HepG2 (cell line): Measurements from ENCODE around the gene KLF11. TPM values are rescaled to one million over a fixed set of nuclear protein-coding genes. Genes with fewer than 3 reads are reported as not detected.
A peak's percentile ranks its signal among the peaks of the same experiment; 100 is the strongest.

Source experiments
- DMTF1 ChIP-seq: sonication (generic); formaldehyde crosslinking; IDR thresholded peaks from 2 replicates; pipeline ENCODE4 v1.4.0; 2020; ENCODE audit warnings: mild to moderate bottlenecking, missing genetic modification reagents
- DR1 ChIP-seq: sonication (generic); formaldehyde crosslinking; IDR thresholded peaks from 2 replicates; pipeline ENCODE4 v1.8.0; 2021; ENCODE audit warnings: mild to moderate bottlenecking, missing genetic modification reagents, inconsistent platforms
- FOXK2 ChIP-seq: fragments of 450-650 bp; IDR thresholded peaks from 2 replicates; pipeline ENCODE4 v1.6.1; 2016
- GPBP1L1 ChIP-seq: sonication (generic); formaldehyde crosslinking; IDR thresholded peaks from 2 replicates; pipeline ENCODE4 v1.5.0; 2020; ENCODE audit warnings: mild to moderate bottlenecking, missing genetic modification reagents
- HNF4A ChIP-seq: sonication (generic); formaldehyde crosslinking; IDR thresholded peaks from 2 replicates; pipeline ENCODE4 v1.4.0; 2020; ENCODE audit warnings: missing genetic modification reagents
- ISL2 ChIP-seq: sonication (generic); formaldehyde crosslinking; IDR thresholded peaks from 2 replicates; pipeline ENCODE4 v1.5.0; 2020; ENCODE audit warnings: missing genetic modification reagents
- JUNB ChIP-seq: sonication (generic); formaldehyde crosslinking; IDR thresholded peaks from 2 replicates; pipeline ENCODE4 v1.8.0; 2022; ENCODE audit warnings: missing genetic modification reagents, mild to moderate bottlenecking, borderline replicate concordance
- KDM2A ChIP-seq: sonication (generic); formaldehyde crosslinking; IDR thresholded peaks from 2 replicates; pipeline ENCODE4 v1.4.0; 2020; ENCODE audit warnings: low read depth, missing genetic modification reagents, borderline replicate concordance
- KLF15 ChIP-seq: sonication (generic); formaldehyde crosslinking; IDR thresholded peaks from 2 replicates; pipeline ENCODE4 v1.8.1; 2023; ENCODE audit warnings: borderline replicate concordance, mild to moderate bottlenecking, inconsistent platforms, missing genetic modification reagents, mixed read lengths
- MXD3 ChIP-seq: IDR thresholded peaks from 2 replicates; pipeline ENCODE4 v1.6.1; 2016; ENCODE audit warnings: mild to moderate bottlenecking, missing biosample characterization, missing genetic modification reagents
- PCBP2 ChIP-seq: fragments of 200-400 bp; formaldehyde crosslinking; optimal IDR thresholded peaks from 2 replicates; pipeline ENCODE3; 2018; ENCODE audit warnings: low read length, low read depth; ENCODE audit not compliant: poor library complexity, severe bottlenecking
- SMAD9 ChIP-seq: sonication (generic); formaldehyde crosslinking; IDR thresholded peaks from 2 replicates; pipeline ENCODE4 v1.5.1; 2020; ENCODE audit warnings: mild to moderate bottlenecking, missing genetic modification reagents
- SNAI1 ChIP-seq: sonication (generic); formaldehyde crosslinking; IDR thresholded peaks from 2 replicates; pipeline ENCODE4 v1.5.0; 2020; ENCODE audit warnings: mild to moderate bottlenecking, missing genetic modification reagents, borderline replicate concordance
- SOX5 ChIP-seq: IDR thresholded peaks from 2 replicates; pipeline ENCODE4 v1.6.1; 2016; ENCODE audit warnings: borderline replicate concordance
- WIZ ChIP-seq: sonication (generic); formaldehyde crosslinking; IDR thresholded peaks from 2 replicates; pipeline ENCODE4 v1.5.1; 2020; ENCODE audit warnings: mild to moderate bottlenecking, missing genetic modification reagents
- ZNF30 ChIP-seq: sonication (generic); formaldehyde crosslinking; IDR thresholded peaks from 2 replicates; pipeline ENCODE4 v1.5.0; 2020; ENCODE audit warnings: mild to moderate bottlenecking, missing genetic modification reagents
- ZNF382 ChIP-seq: sonication (generic); formaldehyde crosslinking; IDR thresholded peaks from 2 replicates; pipeline ENCODE4 v1.5.0; 2020; ENCODE audit warnings: missing genetic modification reagents, mild to moderate bottlenecking, borderline replicate concordance
- ZNF543 ChIP-seq: sonication (generic); formaldehyde crosslinking; IDR thresholded peaks from 2 replicates; pipeline ENCODE4 v1.4.0; 2020; ENCODE audit warnings: mild to moderate bottlenecking, missing genetic modification reagents
- ZNF562 ChIP-seq: sonication (generic); formaldehyde crosslinking; IDR thresholded peaks from 2 replicates; pipeline ENCODE4 v1.8.0; 2022; ENCODE audit warnings: missing genetic modification reagents, borderline replicate concordance
- ZNF589 ChIP-seq: sonication (generic); formaldehyde crosslinking; conservative IDR thresholded peaks from 2 replicates; pipeline ENCODE4 v1.8.0; 2022; ENCODE audit warnings: mild to moderate bottlenecking, moderate library complexity, missing genetic modification reagents
- ZNF607 ChIP-seq: sonication (generic); formaldehyde crosslinking; IDR thresholded peaks from 2 replicates; pipeline ENCODE4 v1.5.1; 2020; ENCODE audit warnings: missing genetic modification reagents, mild to moderate bottlenecking, borderline replicate concordance
- ZNF749 ChIP-seq: sonication (generic); formaldehyde crosslinking; IDR thresholded peaks from 2 replicates; pipeline ENCODE4 v1.8.0; 2022; ENCODE audit warnings: mild to moderate bottlenecking, missing genetic modification reagents, moderate library complexity, borderline replicate concordance
- ZNF766 ChIP-seq: sonication (generic); formaldehyde crosslinking; IDR thresholded peaks from 2 replicates; pipeline ENCODE4 v1.5.0; 2020; ENCODE audit warnings: missing genetic modification reagents, borderline replicate concordance
- ZSCAN9 ChIP-seq: IDR thresholded peaks from 2 replicates; pipeline ENCODE4 v1.6.1; 2016; ENCODE audit warnings: borderline replicate concordance
- ZUFSP ChIP-seq: sonication (generic); formaldehyde crosslinking; IDR thresholded peaks from 2 replicates; pipeline ENCODE4 v1.9.0; 2021; ENCODE audit warnings: missing genetic modification reagents, mild to moderate bottlenecking, borderline replicate concordance
- polyA plus RNA-seq, 8 experiments: library from polyadenylated mRNA; depleted of rRNA in 3 of 8; stranded (reverse) in 7 of 8; unstranded in 1 of 8; fragments of >200 nt; fragmentation: Illumina TruSeq in 4 of 8; extraction: Trizol in 4 of 8; gene quantifications; 2 replicates each; pipeline versions ENCODE4 v1.2.1 to v1.2.3, GENCODE V29; 2011 to 2016; ENCODE audit warnings: low read depth in 4 of 8, missing spikeins in 1 of 8, mixed read lengths in 1 of 8; ENCODE audit not compliant: insufficient read depth in 1 of 8
- total RNA-seq, 5 experiments: library from RNA; depleted of rRNA; stranded (reverse); fragments of >200 nt; fragmentation: Illumina TruSeq; extraction: Trizol; gene quantifications; 2 replicates each; pipeline ENCODE4 v1.2.3, GENCODE V29; 2016; ENCODE audit warnings: low read depth in 1 of 5

The KLF11 gene
- total and polyA plus RNA-seq, 2 of the 13 experiments (the other 11 are each of a cell fraction or from before 2014, with no cell fraction given) = 2.5 to 11.8 TPM

GRCh38 chr2:10062931-10063365 lies 19.6 kb downstream of the KLF11 start (continued):
- TF ChIP-seq MXD3 (CRISPR knock-in tag) (no peak), DR1 (no peak), ISL2 (CRISPR knock-in tag) (0 out of 2 replicates have a peak, but pooled peaks have one; percentile 15), ZNF30 (no peak), PCBP2 (no peak), SOX5 (no peak), JUNB (CRISPR knock-in tag) (no peak), ZUFSP (CRISPR knock-in tag) (no peak), ZNF382 (CRISPR knock-in tag) (no peak), SMAD9 (CRISPR knock-in tag) (no peak), ZSCAN9 (no peak), DMTF1 (CRISPR knock-in tag) (no peak), ZNF766 (CRISPR knock-in tag) (no peak), WIZ (CRISPR knock-in tag) (no peak; the same call in 1 of the 2 replicates), ZNF589 (CRISPR knock-in tag) (no peak), SNAI1 (no peak), ZNF607 (0 out of 2 replicates have a peak, but pooled peaks have one; percentile 58), ZNF562 (no peak), FOXK2 (no peak), KLF15 (CRISPR knock-in tag) (no peak), KDM2A (CRISPR knock-in tag) (peak; percentile 52; the same call in 1 of the 2 replicates), HNF4A (CRISPR knock-in tag) (peak; percentile 41; the same call in 1 of the 2 replicates), ZNF543 (CRISPR knock-in tag) (no peak), GPBP1L1 (no peak), ZNF749 (no peak)
